GM23338 (cell line): Measurements from ENCODE around the gene CIC.

Source experiments
- CREB1 ChIP-seq: fragments of 250-450 bp; sonication (Bioruptor Pico); IDR thresholded peaks from 2 replicates; pipeline ENCODE4 v1.5.0; 2020; ENCODE audit warnings: low read depth, mild to moderate bottlenecking, moderate library complexity
- EZH2 ChIP-seq: fragments of 200-600 bp; sonication (generic); IDR thresholded peaks from one replicate; pipeline ENCODE4 v1.8.0; 2017; ENCODE audit warnings: antibody characterized with exemption, mild to moderate bottlenecking, low read depth; ENCODE audit not compliant: unreplicated experiment
- EZH2phosphoT487 ChIP-seq: fragments of 200-600 bp; sonication (generic); IDR thresholded peaks from one replicate; pipeline ENCODE4 v1.8.1; 2018; ENCODE audit warnings: antibody characterized with exemption; ENCODE audit not compliant: unreplicated experiment
- JUNB ChIP-seq: IDR thresholded peaks from one replicate; pipeline ENCODE4 v1.6.1; 2016; ENCODE audit warnings: antibody characterized with exemption; ENCODE audit not compliant: unreplicated experiment
- POLR2AphosphoS5 ChIP-seq: IDR thresholded peaks from 2 replicates; pipeline ENCODE4 v1.6.1; 2016; ENCODE audit warnings: antibody characterized with exemption, low read depth
- STAT1 ChIP-seq: IDR thresholded peaks from one replicate; pipeline ENCODE4 v1.6.1; 2016; ENCODE audit warnings: antibody characterized with exemption; ENCODE audit not compliant: unreplicated experiment
- ZNF114 ChIP-seq: fragments of 250-450 bp; sonication (Bioruptor Pico); IDR thresholded peaks from 2 replicates; pipeline ENCODE4 v1.5.0; 2020; ENCODE audit warnings: mild to moderate bottlenecking, moderate library complexity
- ZNF331 ChIP-seq: fragments of 250-450 bp; sonication (Bioruptor Pico); IDR thresholded peaks from 2 replicates; pipeline ENCODE4 v1.5.0; 2020; ENCODE audit warnings: low read depth, mild to moderate bottlenecking, moderate library complexity
- TF ChIP-seq, protein P1 (sequence below), 2 experiments: fragments of 200-600 bp in 1 of 2; sonication (generic) in 1 of 2; conservative IDR thresholded peaks; 2 replicates each; pipeline versions ENCODE4 v1.5.1 to v1.6.1; 2016 to 2017; ENCODE audit warnings: antibody characterized with exemption in 2 of 2, low read depth in 2 of 2, mild to moderate bottlenecking in 2 of 2, moderate library complexity in 1 of 2
- TF ChIP-seq, protein P2 (sequence below): IDR thresholded peaks from one replicate; pipeline ENCODE4 v1.6.1; 2018; ENCODE audit warnings: antibody characterized with exemption; ENCODE audit not compliant: unreplicated experiment
- TF ChIP-seq, protein P3 (sequence below): fragments of 250-450 bp; sonication (Bioruptor Pico); IDR thresholded peaks from 2 replicates; pipeline ENCODE4 v1.5.0; 2020; ENCODE audit warnings: mild to moderate bottlenecking, moderate library complexity
- TF ChIP-seq, protein P4 (sequence below): IDR thresholded peaks from 2 replicates; pipeline ENCODE4 v1.6.1; 2016; ENCODE audit warnings: antibody characterized with exemption

DNA sequence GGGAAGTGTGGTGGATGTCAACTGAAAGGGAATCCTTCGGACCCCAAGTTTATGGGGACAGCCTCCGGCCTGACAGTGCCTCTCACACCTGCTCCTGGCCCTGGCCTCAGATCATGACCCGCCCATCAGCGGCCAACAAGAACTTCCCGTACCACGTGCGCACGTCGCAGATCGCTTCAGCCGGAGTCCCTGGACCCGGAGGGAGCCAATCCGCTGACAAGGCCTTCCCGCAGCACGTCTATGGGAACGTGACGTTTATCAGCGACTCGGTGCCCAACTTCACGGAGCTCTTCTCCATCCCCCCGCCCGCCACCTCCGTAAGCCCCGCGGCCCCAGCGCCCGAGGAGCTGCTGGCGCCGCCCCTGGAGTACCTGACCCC is 54.4 kb downstream of the CIC start:
- TF ChIP-seq, protein P1, sequence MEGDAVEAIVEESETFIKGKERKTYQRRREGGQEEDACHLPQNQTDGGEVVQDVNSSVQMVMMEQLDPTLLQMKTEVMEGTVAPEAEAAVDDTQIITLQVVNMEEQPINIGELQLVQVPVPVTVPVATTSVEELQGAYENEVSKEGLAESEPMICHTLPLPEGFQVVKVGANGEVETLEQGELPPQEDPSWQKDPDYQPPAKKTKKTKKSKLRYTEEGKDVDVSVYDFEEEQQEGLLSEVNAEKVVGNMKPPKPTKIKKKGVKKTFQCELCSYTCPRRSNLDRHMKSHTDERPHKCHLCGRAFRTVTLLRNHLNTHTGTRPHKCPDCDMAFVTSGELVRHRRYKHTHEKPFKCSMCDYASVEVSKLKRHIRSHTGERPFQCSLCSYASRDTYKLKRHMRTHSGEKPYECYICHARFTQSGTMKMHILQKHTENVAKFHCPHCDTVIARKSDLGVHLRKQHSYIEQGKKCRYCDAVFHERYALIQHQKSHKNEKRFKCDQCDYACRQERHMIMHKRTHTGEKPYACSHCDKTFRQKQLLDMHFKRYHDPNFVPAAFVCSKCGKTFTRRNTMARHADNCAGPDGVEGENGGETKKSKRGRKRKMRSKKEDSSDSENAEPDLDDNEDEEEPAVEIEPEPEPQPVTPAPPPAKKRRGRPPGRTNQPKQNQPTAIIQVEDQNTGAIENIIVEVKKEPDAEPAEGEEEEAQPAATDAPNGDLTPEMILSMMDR (conservative IDR thresholded peaks at IDR 0.05; ENCODE audit: low read depth in 2 of 2): no peak
- TF ChIP-seq EZH2 (no peak), JUNB (no peak), CREB1 (CRISPR knock-in tag) (0 out of 2 replicates have a peak, but pooled peaks have one; percentile 44), POLR2AphosphoS5 (no peak; the same call in 1 of the 2 replicates), STAT1 (no peak), EZH2phosphoT487 (no peak), ZNF331 (CRISPR knock-in tag) (no peak), ZNF114 (CRISPR knock-in tag) (no peak)
- TF ChIP-seq, protein P2, sequence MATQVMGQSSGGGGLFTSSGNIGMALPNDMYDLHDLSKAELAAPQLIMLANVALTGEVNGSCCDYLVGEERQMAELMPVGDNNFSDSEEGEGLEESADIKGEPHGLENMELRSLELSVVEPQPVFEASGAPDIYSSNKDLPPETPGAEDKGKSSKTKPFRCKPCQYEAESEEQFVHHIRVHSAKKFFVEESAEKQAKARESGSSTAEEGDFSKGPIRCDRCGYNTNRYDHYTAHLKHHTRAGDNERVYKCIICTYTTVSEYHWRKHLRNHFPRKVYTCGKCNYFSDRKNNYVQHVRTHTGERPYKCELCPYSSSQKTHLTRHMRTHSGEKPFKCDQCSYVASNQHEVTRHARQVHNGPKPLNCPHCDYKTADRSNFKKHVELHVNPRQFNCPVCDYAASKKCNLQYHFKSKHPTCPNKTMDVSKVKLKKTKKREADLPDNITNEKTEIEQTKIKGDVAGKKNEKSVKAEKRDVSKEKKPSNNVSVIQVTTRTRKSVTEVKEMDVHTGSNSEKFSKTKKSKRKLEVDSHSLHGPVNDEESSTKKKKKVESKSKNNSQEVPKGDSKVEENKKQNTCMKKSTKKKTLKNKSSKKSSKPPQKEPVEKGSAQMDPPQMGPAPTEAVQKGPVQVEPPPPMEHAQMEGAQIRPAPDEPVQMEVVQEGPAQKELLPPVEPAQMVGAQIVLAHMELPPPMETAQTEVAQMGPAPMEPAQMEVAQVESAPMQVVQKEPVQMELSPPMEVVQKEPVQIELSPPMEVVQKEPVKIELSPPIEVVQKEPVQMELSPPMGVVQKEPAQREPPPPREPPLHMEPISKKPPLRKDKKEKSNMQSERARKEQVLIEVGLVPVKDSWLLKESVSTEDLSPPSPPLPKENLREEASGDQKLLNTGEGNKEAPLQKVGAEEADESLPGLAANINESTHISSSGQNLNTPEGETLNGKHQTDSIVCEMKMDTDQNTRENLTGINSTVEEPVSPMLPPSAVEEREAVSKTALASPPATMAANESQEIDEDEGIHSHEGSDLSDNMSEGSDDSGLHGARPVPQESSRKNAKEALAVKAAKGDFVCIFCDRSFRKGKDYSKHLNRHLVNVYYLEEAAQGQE: no peak
- TF ChIP-seq, protein P3, sequence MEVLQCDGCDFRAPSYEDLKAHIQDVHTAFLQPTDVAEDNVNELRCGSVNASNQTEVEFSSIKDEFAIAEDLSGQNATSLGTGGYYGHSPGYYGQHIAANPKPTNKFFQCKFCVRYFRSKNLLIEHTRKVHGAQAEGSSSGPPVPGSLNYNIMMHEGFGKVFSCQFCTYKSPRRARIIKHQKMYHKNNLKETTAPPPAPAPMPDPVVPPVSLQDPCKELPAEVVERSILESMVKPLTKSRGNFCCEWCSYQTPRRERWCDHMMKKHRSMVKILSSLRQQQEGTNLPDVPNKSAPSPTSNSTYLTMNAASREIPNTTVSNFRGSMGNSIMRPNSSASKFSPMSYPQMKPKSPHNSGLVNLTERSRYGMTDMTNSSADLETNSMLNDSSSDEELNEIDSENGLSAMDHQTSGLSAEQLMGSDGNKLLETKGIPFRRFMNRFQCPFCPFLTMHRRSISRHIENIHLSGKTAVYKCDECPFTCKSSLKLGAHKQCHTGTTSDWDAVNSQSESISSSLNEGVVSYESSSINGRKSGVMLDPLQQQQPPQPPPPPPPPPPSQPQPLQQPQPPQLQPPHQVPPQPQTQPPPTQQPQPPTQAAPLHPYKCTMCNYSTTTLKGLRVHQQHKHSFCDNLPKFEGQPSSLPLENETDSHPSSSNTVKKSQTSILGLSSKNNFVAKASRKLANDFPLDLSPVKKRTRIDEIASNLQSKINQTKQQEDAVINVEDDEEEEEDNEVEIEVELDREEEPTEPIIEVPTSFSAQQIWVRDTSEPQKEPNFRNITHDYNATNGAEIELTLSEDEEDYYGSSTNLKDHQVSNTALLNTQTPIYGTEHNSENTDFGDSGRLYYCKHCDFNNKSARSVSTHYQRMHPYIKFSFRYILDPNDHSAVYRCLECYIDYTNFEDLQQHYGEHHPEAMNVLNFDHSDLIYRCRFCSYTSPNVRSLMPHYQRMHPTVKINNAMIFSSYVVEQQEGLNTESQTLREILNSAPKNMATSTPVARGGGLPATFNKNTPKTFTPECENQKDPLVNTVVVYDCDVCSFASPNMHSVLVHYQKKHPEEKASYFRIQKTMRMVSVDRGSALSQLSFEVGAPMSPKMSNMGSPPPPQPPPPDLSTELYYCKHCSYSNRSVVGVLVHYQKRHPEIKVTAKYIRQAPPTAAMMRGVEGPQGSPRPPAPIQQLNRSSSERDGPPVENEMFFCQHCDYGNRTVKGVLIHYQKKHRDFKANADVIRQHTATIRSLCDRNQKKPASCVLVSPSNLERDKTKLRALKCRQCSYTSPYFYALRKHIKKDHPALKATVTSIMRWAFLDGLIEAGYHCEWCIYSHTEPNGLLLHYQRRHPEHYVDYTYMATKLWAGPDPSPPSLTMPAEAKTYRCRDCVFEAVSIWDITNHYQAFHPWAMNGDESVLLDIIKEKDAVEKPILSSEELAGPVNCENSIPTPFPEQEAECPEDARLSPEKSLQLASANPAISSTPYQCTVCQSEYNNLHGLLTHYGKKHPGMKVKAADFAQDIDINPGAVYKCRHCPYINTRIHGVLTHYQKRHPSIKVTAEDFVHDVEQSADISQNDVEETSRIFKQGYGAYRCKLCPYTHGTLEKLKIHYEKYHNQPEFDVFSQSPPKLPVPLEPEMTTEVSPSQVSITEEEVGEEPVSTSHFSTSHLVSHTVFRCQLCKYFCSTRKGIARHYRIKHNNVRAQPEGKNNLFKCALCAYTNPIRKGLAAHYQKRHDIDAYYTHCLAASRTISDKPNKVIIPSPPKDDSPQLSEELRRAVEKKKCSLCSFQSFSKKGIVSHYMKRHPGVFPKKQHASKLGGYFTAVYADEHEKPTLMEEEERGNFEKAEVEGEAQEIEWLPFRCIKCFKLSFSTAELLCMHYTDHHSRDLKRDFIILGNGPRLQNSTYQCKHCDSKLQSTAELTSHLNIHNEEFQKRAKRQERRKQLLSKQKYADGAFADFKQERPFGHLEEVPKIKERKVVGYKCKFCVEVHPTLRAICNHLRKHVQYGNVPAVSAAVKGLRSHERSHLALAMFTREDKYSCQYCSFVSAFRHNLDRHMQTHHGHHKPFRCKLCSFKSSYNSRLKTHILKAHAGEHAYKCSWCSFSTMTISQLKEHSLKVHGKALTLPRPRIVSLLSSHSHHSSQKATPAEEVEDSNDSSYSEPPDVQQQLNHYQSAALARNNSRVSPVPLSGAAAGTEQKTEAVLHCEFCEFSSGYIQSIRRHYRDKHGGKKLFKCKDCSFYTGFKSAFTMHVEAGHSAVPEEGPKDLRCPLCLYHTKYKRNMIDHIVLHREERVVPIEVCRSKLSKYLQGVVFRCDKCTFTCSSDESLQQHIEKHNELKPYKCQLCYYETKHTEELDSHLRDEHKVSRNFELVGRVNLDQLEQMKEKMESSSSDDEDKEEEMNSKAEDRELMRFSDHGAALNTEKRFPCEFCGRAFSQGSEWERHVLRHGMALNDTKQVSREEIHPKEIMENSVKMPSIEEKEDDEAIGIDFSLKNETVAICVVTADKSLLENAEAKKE: no peak
- TF ChIP-seq, protein P4, sequence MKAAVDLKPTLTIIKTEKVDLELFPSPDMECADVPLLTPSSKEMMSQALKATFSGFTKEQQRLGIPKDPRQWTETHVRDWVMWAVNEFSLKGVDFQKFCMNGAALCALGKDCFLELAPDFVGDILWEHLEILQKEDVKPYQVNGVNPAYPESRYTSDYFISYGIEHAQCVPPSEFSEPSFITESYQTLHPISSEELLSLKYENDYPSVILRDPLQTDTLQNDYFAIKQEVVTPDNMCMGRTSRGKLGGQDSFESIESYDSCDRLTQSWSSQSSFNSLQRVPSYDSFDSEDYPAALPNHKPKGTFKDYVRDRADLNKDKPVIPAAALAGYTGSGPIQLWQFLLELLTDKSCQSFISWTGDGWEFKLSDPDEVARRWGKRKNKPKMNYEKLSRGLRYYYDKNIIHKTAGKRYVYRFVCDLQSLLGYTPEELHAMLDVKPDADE: no peak
